ENCODE data around the gene MPZL3. TPM values are rescaled to one million over a fixed set of nuclear protein-coding genes. Genes with fewer than 3 reads are reported as not detected.

MPZL3 gene
- total and polyA plus RNA-seq, 8 donors = 5.2 to 16.3 (median 7.6) TPM

GRCh38 chr11:118230088-118230487, 22.1 kb downstream of the MPZL3 start:
- H3K36me3 ChIP-seq = peaks cover 0 to 21% of the 10 kb centered on the region in 2 donors
- DNase-seq (no peak), ATAC-seq (no peak)
- H3K27ac ChIP-seq = peak overlapping the region in 1 of 2 donors; percentile 87
- no peaks in the 10 kb centered on the region for H3K9me3 ChIP-seq
- H3K4me3 ChIP-seq = no peak overlapping the region
- peaks cover 5 to 67% of the 10 kb centered on the region in 2 donors for H3K4me1 ChIP-seq
- H3K27me3 ChIP-seq = no peaks in the 10 kb centered on the region
- intact Hi-C loops (cut with DNase I) = no loop called here
- no peak for TF ChIP-seq CTCF (IDR thresholded peaks at IDR 0.05)

- H3K9me3 ChIP-seq = no peaks in the 10 kb centered on the region
- ATAC-seq = no peak
- intact Hi-C loops (cut with DNase I) = no loop called here
- H3K36me3 ChIP-seq = peaks cover 0 to 18% of the 10 kb centered on the region in 2 donors
- peak overlapping the region; percentile 56 to 87 for H3K27ac ChIP-seq
- H3K4me1 ChIP-seq = peaks cover 5 to 68% of the 10 kb centered on the region in 2 donors
- no peak overlapping the region for H3K4me3 ChIP-seq
- DNase-seq = no peak
- TF ChIP-seq CTCF (IDR thresholded peaks at IDR 0.05) = no peak
- H3K27me3 ChIP-seq = no peaks in the 10 kb centered on the region
Observed at GRCh38 chr11:118229274-118229847, 22.8 kb downstream of the MPZL3 start.

GRCh38 chr11:118227865-118228785, 24.0 kb downstream of the MPZL3 start:
- no peaks in the 10 kb centered on the region for H3K9me3 ChIP-seq
- H3K4me1 ChIP-seq = peaks cover 5 to 70% of the 10 kb centered on the region in 2 donors
- intact Hi-C loops (cut with DNase I) = no loop called here
- peaks cover 0 to 8% of the 10 kb centered on the region in 2 donors for H3K36me3 ChIP-seq
- H3K27ac ChIP-seq = peak overlapping the region; percentile 56 to 87
- TF ChIP-seq CTCF (IDR thresholded peaks at IDR 0.05) = no peak
- DNase-seq (no peak), ATAC-seq (peak; percentile 33)
- H3K4me3 ChIP-seq = no peak overlapping the region
- no peaks in the 10 kb centered on the region for H3K27me3 ChIP-seq

- no peak for ATAC-seq
- Histone ChIP-seq H3K4me3 (no peak overlapping the region), H3K36me3 (no peaks in the 10 kb centered on the region), H3K9me3 (no peaks in the 10 kb centered on the region), H3K27ac (peak overlapping the region; percentile 2 to 87), H3K4me1 (peaks cover 5 to 75% of the 10 kb centered on the region in 2 donors), H3K27me3 (no peaks in the 10 kb centered on the region)
- no peak for DNase-seq
- TF ChIP-seq CTCF (IDR thresholded peaks at IDR 0.05) = no peak
- intact Hi-C loops (cut with DNase I) = no loop called here
Observed at GRCh38 chr11:118226781-118227180, 25.4 kb downstream of the MPZL3 start.

GRCh38 chr11:118226296-118226695, 25.9 kb downstream of the MPZL3 start:
- ATAC-seq (peak; percentile 26), DNase-seq (peak in 1 of 4 donors; percentile 57)
- intact Hi-C loops (cut with DNase I) = no loop called here
- H3K36me3 ChIP-seq = no peaks in the 10 kb centered on the region
- no peaks in the 10 kb centered on the region for H3K27me3 ChIP-seq
- peaks cover 5 to 79% of the 10 kb centered on the region in 2 donors for H3K4me1 ChIP-seq
- no peaks in the 10 kb centered on the region for H3K9me3 ChIP-seq
- peak overlapping the region; percentile 2 to 87 for H3K27ac ChIP-seq
- H3K4me3 ChIP-seq = no peak overlapping the region
- TF ChIP-seq CTCF (IDR thresholded peaks at IDR 0.05) = no peak
